DMS79 treated with DMSO at 0.1 percent for 48 hours (cell line): ENCODE data around the gene MTAP.

Experiments
- DNase-seq: peaks from one replicate; lab custom pipeline; 2025; lab: John Stamatoyannopoulos, UW

Gene MTAP

DNA sequence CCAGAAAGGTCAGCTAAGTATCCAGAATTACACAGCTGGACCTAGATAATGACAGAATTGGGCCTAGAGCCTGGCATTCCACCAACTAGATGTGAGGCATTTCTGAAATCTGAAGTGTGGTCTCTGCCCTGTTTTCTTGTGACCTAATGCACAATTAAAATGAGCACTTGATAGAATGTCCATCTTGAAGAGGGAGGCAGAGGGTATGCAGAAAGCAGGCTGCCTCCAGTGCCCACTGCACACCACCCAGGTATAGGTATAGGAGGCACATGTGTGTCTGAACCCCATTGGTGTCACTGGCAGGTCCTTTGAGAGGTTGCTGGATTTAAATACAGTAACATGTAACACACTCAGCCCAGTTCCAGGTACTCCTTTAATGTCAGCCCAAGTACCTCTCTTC is 2.4 kb downstream of the MTAP start:
- DNase-seq: no peak

DNA sequence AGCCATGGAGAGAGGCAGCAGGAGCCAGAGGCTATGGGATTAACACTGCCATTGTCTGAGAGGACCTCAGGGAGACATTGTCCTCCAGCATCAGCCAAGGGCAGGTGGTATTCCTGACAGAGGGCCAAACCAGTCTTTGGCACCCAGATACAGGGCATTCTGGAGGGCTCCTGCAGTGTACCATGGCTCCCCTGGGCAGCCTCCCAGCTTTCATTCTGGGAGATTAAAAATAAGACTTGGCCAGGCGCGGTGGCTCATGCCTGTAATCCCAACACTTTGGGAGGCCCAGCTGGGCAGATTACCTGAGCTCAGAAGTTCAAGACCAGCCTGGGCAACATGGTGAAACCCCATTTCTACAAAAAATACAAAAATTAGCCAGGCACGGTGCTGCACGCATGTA is 4.2 kb downstream of the MTAP start:
- DNase-seq: no peak

DNA sequence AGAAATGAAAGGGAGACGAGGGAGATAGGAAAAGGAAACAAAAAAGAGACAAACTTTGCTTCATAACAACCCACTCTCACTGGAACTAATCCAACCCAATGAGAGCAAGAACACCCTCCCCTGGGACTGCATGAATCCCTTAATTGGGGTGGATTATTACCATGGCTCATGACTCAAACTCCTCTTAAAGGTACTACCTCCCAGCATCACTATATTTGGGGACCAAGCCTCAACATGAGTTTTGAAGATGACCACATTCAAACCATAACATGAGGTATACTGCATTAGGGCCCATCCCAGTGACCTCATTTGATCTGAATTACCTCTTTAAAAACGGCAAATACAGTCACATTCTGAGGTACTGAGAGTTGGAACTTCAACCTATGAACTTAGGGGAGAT is 8.0 kb downstream of the MTAP start:
- no peak for DNase-seq

DNA sequence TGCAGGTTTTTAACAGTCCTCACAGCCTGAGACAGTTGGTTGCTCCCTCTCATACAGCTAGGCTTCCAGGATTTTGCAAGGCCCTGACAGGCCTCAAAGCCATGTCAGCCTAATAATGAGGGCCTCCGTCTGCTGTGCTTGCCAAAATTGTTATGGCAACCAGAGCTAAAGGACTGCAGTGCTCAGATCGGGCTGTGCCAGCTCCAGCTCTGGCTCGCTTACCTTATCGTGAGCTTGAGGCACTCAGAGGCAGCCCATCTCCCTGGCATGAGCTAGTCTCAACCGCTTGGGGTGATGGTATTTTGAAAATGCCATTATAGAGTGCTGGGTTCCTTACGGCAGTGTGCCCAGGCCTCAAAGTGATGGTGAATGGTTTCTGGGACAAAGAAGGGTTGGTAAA is 8.4 kb downstream of the MTAP start:
- no peak for DNase-seq

GRCh38 chr9:21811914-21812313 is 9.5 kb downstream of the MTAP start:
- DNase-seq: no peak

- no peak for DNase-seq
These were observed 10.0 kb downstream of the MTAP start for GRCh38 chr9:21812415-21812814.

DNA sequence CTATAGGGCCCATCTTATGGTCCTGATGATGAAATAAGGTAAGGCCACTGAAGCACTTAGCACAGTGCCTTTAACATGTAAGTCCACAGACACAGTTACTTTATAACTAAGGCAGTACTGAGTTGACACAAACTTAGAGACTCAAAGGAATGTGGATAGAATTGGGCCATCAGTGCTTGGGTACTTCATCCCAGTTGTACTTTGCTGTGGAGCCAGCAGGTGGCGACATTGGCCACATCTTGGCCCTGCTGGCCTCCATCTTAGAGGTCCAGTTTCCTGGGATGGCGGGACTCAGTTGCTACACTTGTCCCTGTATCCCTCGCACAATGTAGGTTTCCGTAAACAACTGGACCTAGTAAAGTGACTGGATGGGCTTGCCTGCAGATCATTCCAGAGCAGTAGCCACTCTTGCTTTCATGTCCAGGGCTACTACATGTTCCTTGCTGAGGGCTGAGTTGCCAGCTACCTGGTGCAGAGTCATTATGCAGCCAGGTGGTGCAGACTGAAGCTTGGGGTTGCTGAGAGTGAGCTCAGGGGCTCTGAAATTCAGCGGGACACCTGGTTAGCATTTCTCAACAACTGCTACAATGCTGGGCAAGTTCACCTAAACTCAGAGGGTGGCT is 10.6 kb downstream of the MTAP start:
- DNase-seq: peak; percentile 56

- peak; percentile 73 for DNase-seq
These were observed 11.4 kb downstream of the MTAP start for GRCh38 chr9:21813575-21814473.

DNA sequence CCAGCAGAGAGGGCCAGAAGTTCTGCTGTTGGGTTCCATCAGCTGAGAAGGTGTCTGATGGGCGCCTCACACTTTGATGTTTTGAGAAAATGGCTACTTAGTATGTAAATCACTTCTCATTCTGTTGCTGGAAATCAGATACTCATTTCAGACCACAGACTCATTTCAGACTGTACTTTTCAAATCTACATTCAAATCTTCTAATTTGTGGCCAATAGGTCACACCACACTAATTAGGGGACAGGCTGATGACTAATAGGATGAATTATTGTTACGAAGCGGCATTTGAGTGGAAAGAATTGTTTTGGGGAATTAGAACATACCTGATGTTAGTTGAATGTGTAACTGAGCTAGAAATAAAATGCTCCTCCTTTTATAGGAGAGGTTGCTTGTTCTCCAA is 13.2 kb downstream of the MTAP start:
- no peak for DNase-seq

DNA sequence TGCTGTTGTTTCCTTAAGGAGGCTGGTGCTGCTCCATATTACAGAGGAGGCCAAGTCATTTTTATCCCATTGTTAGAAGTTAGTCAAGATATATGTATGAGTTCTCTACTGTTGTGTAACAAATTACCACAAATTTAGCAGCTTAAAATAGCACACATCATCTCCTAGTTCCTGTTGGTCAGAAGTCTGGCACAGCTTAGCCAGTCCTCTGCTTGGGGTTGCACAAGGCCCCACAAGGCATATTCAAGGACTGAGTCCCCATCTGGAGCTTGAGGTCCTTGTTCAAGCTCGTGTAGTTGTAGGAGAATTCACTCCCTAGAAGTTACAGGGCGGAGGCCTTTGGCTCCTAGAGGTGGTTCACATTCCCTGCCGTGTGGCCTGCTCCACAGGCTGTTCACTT is 14.7 kb downstream of the MTAP start:
- DNase-seq: no peak

- DNase-seq: no peak
These were observed 23.2 kb downstream of the MTAP start for GRCh38 chr9:21825637-21826036.

DNA sequence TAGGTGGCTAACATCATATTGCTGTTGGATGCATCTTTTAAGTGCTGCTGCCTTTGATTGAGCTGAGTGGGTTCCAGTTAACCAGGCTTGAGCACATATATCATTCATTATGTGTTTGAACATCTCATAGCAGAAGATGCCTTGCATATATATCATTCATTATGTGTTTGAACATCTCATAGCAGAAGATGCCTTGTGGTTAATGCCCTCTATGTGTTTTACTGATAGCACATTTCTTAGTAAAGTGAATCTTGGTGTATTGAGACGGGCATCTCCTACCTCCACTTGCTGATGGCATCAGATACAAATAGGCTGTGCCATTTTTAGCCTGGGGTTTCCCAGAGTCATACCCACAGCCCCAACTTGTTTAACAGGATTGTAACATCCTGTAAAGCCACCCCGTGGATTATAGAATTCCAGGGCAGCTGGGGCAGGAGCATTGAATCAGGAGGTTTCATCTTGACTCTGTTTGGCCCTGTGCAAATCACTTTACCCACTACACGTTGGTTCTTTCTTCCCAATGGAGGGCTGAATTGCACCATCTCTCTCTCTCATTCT is 26.5 kb downstream of the MTAP start:
- no peak for DNase-seq

DNA sequence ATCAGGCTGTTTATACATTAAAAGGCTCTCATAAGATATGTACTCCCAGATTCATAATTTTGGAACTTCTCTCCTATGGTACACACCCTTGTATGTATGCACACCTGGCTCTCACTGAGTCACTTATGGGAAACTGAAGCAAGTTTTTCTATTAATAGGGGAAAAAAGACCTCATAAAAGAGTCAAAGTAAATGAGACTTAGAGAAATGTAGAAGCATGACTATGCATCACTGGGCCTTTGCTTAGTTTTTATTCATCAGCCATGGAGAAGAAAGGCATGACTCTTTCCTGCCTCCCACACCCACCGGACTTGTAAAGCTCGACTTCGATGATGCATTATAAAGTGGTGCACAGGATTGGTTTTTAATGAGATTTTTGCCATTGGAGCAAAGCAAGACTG is 28.2 kb downstream of the MTAP start:
- DNase-seq: peak; percentile 73

GRCh38 chr9:21831841-21832509 is 29.5 kb downstream of the MTAP start:
- no peak for DNase-seq

DNA sequence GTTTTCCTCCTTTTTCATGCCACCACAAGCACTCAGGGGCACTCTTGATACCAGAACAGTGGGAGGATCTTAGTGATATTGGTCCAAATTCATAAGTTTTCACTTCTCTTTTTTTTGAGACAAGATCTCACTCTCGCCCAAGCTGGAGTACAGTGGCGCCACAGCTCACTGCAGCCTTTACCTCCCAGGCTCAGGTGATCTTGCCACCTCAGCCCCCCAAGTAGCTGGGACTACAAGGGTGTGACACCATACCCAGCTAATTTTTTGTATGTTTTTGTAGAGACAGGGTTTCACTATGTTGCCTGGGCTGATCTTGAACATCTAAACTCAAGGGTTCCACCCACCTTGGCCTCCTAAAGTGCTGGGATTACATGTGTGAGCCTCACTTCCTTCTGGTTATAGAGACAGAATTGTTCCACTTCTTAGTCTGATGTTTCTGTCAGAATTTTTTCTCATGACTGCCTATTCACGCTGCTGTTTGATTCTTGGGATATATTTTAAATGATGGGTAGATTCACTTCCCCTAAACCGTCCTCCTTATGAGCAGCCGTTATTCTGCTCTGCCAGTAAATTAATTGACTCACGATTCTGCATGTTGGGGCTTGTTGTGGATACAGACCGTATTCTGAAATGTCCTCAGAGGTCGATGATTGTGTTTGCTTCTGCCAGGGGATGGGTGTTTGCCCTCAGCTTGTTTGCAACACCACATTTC is 30.8 kb downstream of the MTAP start:
- DNase-seq: peak; percentile 67

DNA sequence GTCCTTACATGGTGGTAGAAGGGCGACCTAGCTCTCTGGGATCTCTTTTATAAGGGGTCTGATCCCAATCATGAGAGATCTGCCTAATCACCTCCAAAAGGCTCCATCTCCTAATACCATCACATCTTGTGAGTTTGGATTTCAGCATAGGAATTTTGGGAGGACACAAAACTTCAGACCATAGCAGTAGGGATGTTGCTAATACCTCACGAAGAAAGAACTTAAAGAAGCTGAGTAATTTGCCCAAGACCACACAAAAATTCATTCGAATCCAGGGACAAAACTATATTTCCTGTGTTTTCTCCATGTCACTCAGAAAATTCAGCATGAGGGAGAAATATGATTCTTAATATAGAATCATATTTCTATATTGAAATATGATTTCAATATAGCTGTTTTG is 32.7 kb downstream of the MTAP start:
- no peak for DNase-seq

- peak; percentile 52 for DNase-seq
These were observed 34.2 kb downstream of the MTAP start for GRCh38 chr9:21836437-21837161.

GRCh38 chr9:21837501-21837900 is 35.1 kb downstream of the MTAP start:
- DNase-seq: peak; percentile 94

DNA sequence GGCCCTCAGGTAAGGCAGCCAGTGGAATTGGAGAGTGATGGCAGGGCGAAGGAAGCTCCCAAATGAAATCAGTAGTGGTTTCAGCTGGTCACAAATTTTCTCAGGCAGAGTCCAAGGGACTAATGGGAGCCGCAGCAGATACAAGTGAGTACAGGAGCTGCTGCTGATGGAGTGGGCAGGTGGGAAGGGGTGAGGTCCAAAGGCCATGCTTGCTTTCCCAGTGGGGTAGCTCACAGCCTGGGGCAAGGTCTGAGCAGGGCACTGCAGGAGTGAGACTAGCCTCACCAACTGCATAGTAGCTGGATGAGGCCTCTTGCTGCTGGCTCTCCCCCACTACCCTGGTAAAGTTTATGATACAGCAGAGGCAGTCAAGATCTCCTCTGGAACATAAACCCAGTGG is 38.2 kb downstream of the MTAP start:
- DNase-seq: no peak

DNA sequence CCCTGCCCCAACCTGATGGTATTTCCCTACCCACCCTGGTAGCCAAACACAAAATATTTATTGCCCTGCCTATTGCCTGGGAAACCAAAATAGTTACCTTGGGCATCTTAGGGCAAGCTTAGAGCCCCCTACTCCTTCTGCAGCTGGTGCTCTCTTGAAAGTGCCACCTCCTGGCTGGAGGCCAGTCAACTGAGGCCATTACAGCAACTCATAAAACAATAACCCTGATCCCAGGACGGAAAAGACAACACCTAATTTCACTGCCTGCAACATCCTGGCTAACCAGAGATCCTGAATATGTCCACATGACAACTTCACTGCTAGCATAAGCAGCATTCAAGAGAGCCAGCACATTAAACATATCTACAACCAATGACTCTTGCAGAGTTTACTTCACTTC is 38.7 kb downstream of the MTAP start:
- no peak for DNase-seq

DNA sequence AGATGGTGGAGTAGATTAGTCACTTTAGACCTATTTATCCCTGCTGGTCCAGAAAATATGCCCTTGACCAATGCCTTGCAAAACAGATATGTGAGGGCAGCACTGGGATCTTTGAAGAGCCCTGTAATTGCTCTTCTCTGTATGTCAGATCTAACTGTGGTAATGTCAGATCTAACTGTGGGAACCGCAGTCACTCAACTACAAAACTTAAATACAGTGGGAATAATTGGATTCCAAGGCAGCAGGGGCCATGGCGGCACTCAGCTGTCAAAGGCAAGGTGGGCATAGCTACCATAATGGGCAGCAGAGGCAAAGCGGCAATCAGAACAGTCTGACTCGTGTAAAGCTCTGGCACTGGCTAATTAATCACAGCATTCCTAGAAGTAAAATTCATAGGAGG is 46.2 kb downstream of the MTAP start:
- no peak for DNase-seq
